ENCODE results near the gene GNAS-AS1.

Gene GNAS-AS1

GRCh38 chr20:58850693-58851174, at the start of gene GNAS-AS1:
Gene GNAS-AS1, minus strand, starts transcription at chr20:58850902.
- DNase-seq (ENCODE audit: low read depth), result peak; percentile 78
- H3K4me3 ChIP-seq (ENCODE audit: low read depth, low read length), result peak within 1 kb of the TSS; percentile 69

GRCh38 chr20:58900397-58900796, 49.7 kb upstream of the GNAS-AS1 start:
- H3K4me3 ChIP-seq (ENCODE audit: low read depth, low read length), result no peak overlapping the region
- DNase-seq (ENCODE audit: low read depth), result no peak

- no peak overlapping the region for H3K4me3 ChIP-seq (ENCODE audit: low read depth, low read length)
- no peak for DNase-seq (ENCODE audit: low read depth)
Observed at GRCh38 chr20:58899512-58899911, 48.8 kb upstream of the GNAS-AS1 start.

- H3K4me3 ChIP-seq (ENCODE audit: low read depth, low read length), result no peak overlapping the region
- no peak for DNase-seq (ENCODE audit: low read depth)
Observed at GRCh38 chr20:58898629-58899408, 48.1 kb upstream of the GNAS-AS1 start.

- DNase-seq (ENCODE audit: low read depth), result no peak
Observed at GRCh38 chr20:58897488-58897887, 46.8 kb upstream of the GNAS-AS1 start.

GRCh38 chr20:58896820-58897219, 46.1 kb upstream of the GNAS-AS1 start:
- no peak overlapping the region for H3K4me3 ChIP-seq (ENCODE audit: low read depth, low read length)
- no peak for DNase-seq (ENCODE audit: low read depth)

More at GRCh38 chr20:58897488-58897887, 46.8 kb upstream of the GNAS-AS1 start:
- H3K4me3 ChIP-seq (ENCODE audit: low read depth, low read length), result no peak overlapping the region

GRCh38 chr20:58895448-58896180, 44.9 kb upstream of the GNAS-AS1 start:
- DNase-seq (ENCODE audit: low read depth), result no peak
- H3K4me3 ChIP-seq (ENCODE audit: low read depth, low read length), result peak overlapping the region; percentile 73

- peak overlapping the region; percentile 73 for H3K4me3 ChIP-seq (ENCODE audit: low read depth, low read length)
- DNase-seq (ENCODE audit: low read depth), result no peak
Observed at GRCh38 chr20:58894652-58895447, 44.1 kb upstream of the GNAS-AS1 start.

- peak overlapping the region; percentile 73 for H3K4me3 ChIP-seq (ENCODE audit: low read depth, low read length)
- DNase-seq (ENCODE audit: low read depth), result no peak
Observed at GRCh38 chr20:58893355-58894120, 42.8 kb upstream of the GNAS-AS1 start.

- peak overlapping the region; percentile 73 for H3K4me3 ChIP-seq (ENCODE audit: low read depth, low read length)
- no peak for DNase-seq (ENCODE audit: low read depth)
Observed at GRCh38 chr20:58892932-58893224, 42.2 kb upstream of the GNAS-AS1 start.

GRCh38 chr20:58892141-58892931, 41.6 kb upstream of the GNAS-AS1 start:
- DNase-seq (ENCODE audit: low read depth), result no peak
- peak overlapping the region; percentile 73 for H3K4me3 ChIP-seq (ENCODE audit: low read depth, low read length)

- no peak for DNase-seq (ENCODE audit: low read depth)
- H3K4me3 ChIP-seq (ENCODE audit: low read depth, low read length), result peak overlapping the region; percentile 73
Observed at GRCh38 chr20:58891718-58892140, 41.0 kb upstream of the GNAS-AS1 start.

- peak overlapping the region; percentile 73 for H3K4me3 ChIP-seq (ENCODE audit: low read depth, low read length)
- DNase-seq (ENCODE audit: low read depth), result no peak
Observed at GRCh38 chr20:58891086-58891717, 40.5 kb upstream of the GNAS-AS1 start.

GRCh38 chr20:58890518-58891085, 39.9 kb upstream of the GNAS-AS1 start:
- H3K4me3 ChIP-seq (ENCODE audit: low read depth, low read length), result peak overlapping the region; percentile 68
- DNase-seq (ENCODE audit: low read depth), result peak; percentile 59

- DNase-seq (ENCODE audit: low read depth), result no peak
Observed at GRCh38 chr20:58889798-58890517, 39.3 kb upstream of the GNAS-AS1 start.

GRCh38 chr20:58889334-58889760, 38.6 kb upstream of the GNAS-AS1 start:
- peak overlapping the region; percentile 68 for H3K4me3 ChIP-seq (ENCODE audit: low read depth, low read length)
- DNase-seq (ENCODE audit: low read depth), result no peak

More at GRCh38 chr20:58889798-58890517, 39.3 kb upstream of the GNAS-AS1 start:
- H3K4me3 ChIP-seq (ENCODE audit: low read depth, low read length), result peak overlapping the region; percentile 68
